LNCaP clone FGC (cell line): ENCODE results near the gene PLEKHA5.

ENCODE experiments used
- DNase-seq: peaks from one replicate; pipeline ENCODE4 v3.0.0-alpha.2; 2011; ENCODE audit warnings: low read depth
- H3K4me3 ChIP-seq: 2 replicates; pipeline ENCODE4 v1.5.1; 2011; ENCODE audit warnings: mild to moderate bottlenecking, low read depth, low read length, control low read depth
- TF ChIP-seq, protein P1 (sequence below): IDR thresholded peaks from 2 replicates; pipeline ENCODE4 v1.5.1; 2012; ENCODE audit warnings: mild to moderate bottlenecking; ENCODE audit not compliant: control insufficient read depth, insufficient read depth; ENCODE audit errors: extremely low read depth

The PLEKHA5 gene

GRCh38 chr12:19128485-19128884 is 1.0 kb upstream of the PLEKHA5 start:
- TF ChIP-seq, protein P1, sequence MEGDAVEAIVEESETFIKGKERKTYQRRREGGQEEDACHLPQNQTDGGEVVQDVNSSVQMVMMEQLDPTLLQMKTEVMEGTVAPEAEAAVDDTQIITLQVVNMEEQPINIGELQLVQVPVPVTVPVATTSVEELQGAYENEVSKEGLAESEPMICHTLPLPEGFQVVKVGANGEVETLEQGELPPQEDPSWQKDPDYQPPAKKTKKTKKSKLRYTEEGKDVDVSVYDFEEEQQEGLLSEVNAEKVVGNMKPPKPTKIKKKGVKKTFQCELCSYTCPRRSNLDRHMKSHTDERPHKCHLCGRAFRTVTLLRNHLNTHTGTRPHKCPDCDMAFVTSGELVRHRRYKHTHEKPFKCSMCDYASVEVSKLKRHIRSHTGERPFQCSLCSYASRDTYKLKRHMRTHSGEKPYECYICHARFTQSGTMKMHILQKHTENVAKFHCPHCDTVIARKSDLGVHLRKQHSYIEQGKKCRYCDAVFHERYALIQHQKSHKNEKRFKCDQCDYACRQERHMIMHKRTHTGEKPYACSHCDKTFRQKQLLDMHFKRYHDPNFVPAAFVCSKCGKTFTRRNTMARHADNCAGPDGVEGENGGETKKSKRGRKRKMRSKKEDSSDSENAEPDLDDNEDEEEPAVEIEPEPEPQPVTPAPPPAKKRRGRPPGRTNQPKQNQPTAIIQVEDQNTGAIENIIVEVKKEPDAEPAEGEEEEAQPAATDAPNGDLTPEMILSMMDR, result no peak
- no peak for DNase-seq
- no peak overlapping the region for H3K4me3 ChIP-seq

GRCh38 chr12:19129122-19129485 is 429 bp upstream of the PLEKHA5 start:
- peak; percentile 69 for DNase-seq
- peak overlapping the region; percentile 43 for H3K4me3 ChIP-seq
- TF ChIP-seq, protein P1, result no peak

GRCh38 chr12:19130224-19131024 is 891 bp downstream of the PLEKHA5 start:
- TF ChIP-seq, protein P1, result no peak
- DNase-seq, result no peak
- H3K4me3 ChIP-seq, result peak overlapping the region; percentile 83

GRCh38 chr12:19131025-19131444 is 1.5 kb downstream of the PLEKHA5 start:
- H3K4me3 ChIP-seq, result peak overlapping the region; percentile 83
- TF ChIP-seq, protein P1, result no peak
- no peak for DNase-seq

GRCh38 chr12:19138551-19138950 is 9.0 kb downstream of the PLEKHA5 start:
- DNase-seq, result no peak
- H3K4me3 ChIP-seq, result no peak overlapping the region
- TF ChIP-seq, protein P1, result no peak

- DNase-seq, result no peak
Measured at GRCh38 chr12:19138956-19139355, 9.4 kb downstream of the PLEKHA5 start.

More at GRCh38 chr12:19138956-19139355, 9.4 kb downstream of the PLEKHA5 start:
- TF ChIP-seq, protein P1, result no peak
- H3K4me3 ChIP-seq, result no peak overlapping the region
